Neural cell (in vitro differentiated cells): ENCODE measurements around the gene ZNRD2. TPM values are rescaled to one million over a fixed set of nuclear protein-coding genes. Genes with fewer than 3 reads are reported as not detected.

ENCODE experiments used
- H2AFZ ChIP-seq: fragments of 200-600, 300-800 bp; sonication (generic), shearing (Covaris generic); 2 replicates; pipeline ENCODE4 v1.6.0; 2014; ENCODE audit warnings: low read depth, mild to moderate bottlenecking, antibody characterized with exemption, low read length, moderate library complexity
- H3F3A ChIP-seq: fragments of 200-600 bp; shearing (Covaris generic); 2 replicates; pipeline ENCODE4 v1.6.1; 2016; ENCODE audit warnings: mild to moderate bottlenecking, moderate library complexity, mixed read lengths, antibody characterized with exemption, low read length; ENCODE audit not compliant: insufficient read depth, poor library complexity, severe bottlenecking
- H3K27ac ChIP-seq: fragments of 200-600, 300-800 bp; sonication (generic), shearing (Covaris generic); 2 replicates; pipeline ENCODE4 v1.5.1; 2014; ENCODE audit warnings: mild to moderate bottlenecking, low read length, moderate library complexity
- H3K27me3 ChIP-seq: fragments of 300-800, 200-600 bp; sonication (generic), shearing (Covaris generic); 2 replicates; pipeline ENCODE4 v1.6.0; 2014; ENCODE audit warnings: mild to moderate bottlenecking, low read depth, low read length, moderate library complexity; ENCODE audit not compliant: insufficient read depth
- H3K36me3 ChIP-seq: fragments of 300-800, 200-600 bp; sonication (generic), shearing (Covaris generic); 2 replicates; pipeline ENCODE4 v1.5.1; 2014; ENCODE audit warnings: mild to moderate bottlenecking, antibody characterized with exemption, low read length, moderate library complexity; ENCODE audit not compliant: insufficient read depth
- H3K4me2 ChIP-seq: fragments of 300-800, 200-600 bp; sonication (generic), shearing (Covaris generic); 2 replicates; pipeline ENCODE4 v1.6.0; 2014; ENCODE audit warnings: mild to moderate bottlenecking, low read length
- H3K4me3 ChIP-seq: fragments of 300-800, 200-600 bp; sonication (generic), shearing (Covaris generic); 2 replicates; pipeline ENCODE4 v1.5.1; 2014; ENCODE audit warnings: mild to moderate bottlenecking, low read length, moderate library complexity
- H3K79me2 ChIP-seq: fragments of 200-600 bp; shearing (Covaris generic); replicated peaks from 2 replicates; pipeline ENCODE4 v1.6.0; 2014; ENCODE audit warnings: mild to moderate bottlenecking, low read length, moderate library complexity; ENCODE audit not compliant: insufficient read depth
- H3K9ac ChIP-seq: fragments of 300-800, 200-600 bp; sonication (generic), shearing (Covaris generic); 2 replicates; pipeline ENCODE4 v1.6.1; 2016; ENCODE audit warnings: mild to moderate bottlenecking, low read length, mixed read lengths
- H3K9me2 ChIP-seq: fragments of 200-600 bp; shearing (Covaris generic); 2 replicates; pipeline ENCODE4 v1.6.1; 2016; ENCODE audit warnings: mild to moderate bottlenecking, low read length, mixed read lengths; ENCODE audit not compliant: insufficient read depth
- H3K9me3 ChIP-seq: fragments of 200-600, 300-800 bp; sonication (generic), shearing (Covaris generic); 2 replicates; pipeline ENCODE4 v1.6.1; 2016; ENCODE audit warnings: mild to moderate bottlenecking, mixed run types, low read length, moderate library complexity, mixed read lengths
- H4K20me1 ChIP-seq: fragments of 200-600 bp; shearing (Covaris generic); 2 replicates; pipeline ENCODE4 v1.6.1; 2016; ENCODE audit warnings: mild to moderate bottlenecking, mixed run types; ENCODE audit not compliant: insufficient read depth
- CTCF ChIP-seq: fragments of 450-650 bp; IDR thresholded peaks from 2 replicates; pipeline ENCODE4 v1.5.1; 2014; ENCODE audit warnings: antibody characterized with exemption, mild to moderate bottlenecking, moderate library complexity; ENCODE audit not compliant: poor library complexity, severe bottlenecking
- EP300 ChIP-seq: fragments of 450-650 bp; conservative IDR thresholded peaks from 2 replicates; pipeline ENCODE4 v1.6.1; 2014; ENCODE audit warnings: antibody characterized with exemption, mild to moderate bottlenecking, moderate library complexity; ENCODE audit not compliant: poor library complexity, severe bottlenecking
- EZH2 ChIP-seq: fragments of 200-600, 300-800 bp; shearing (Covaris generic), sonication (generic); IDR thresholded peaks from 2 replicates; pipeline ENCODE4 v1.6.1; 2014; ENCODE audit warnings: antibody characterized with exemption, low read length, borderline replicate concordance, mild to moderate bottlenecking; ENCODE audit not compliant: insufficient read depth, poor library complexity, severe bottlenecking
- MXI1 ChIP-seq: fragments of 450-650 bp; conservative IDR thresholded peaks from 2 replicates; pipeline ENCODE4 v1.6.1; 2014; ENCODE audit warnings: antibody characterized with exemption, mild to moderate bottlenecking; ENCODE audit not compliant: poor library complexity, severe bottlenecking
- POLR2AphosphoS5 ChIP-seq: IDR thresholded peaks from 2 replicates; pipeline ENCODE4 v1.6.1; 2012
- RAD21 ChIP-seq: fragments of 450-650 bp; conservative IDR thresholded peaks from 2 replicates; pipeline ENCODE4 v1.6.1; 2014; ENCODE audit warnings: antibody characterized with exemption, mild to moderate bottlenecking, moderate library complexity
- SMC3 ChIP-seq: fragments of 450-650 bp; conservative IDR thresholded peaks from 2 replicates; pipeline ENCODE4 v1.6.1; 2014; ENCODE audit warnings: antibody characterized with exemption, mild to moderate bottlenecking, moderate library complexity; ENCODE audit not compliant: poor library complexity
- TAF1 ChIP-seq: IDR thresholded peaks from 2 replicates; pipeline ENCODE4 v1.6.1; 2012; ENCODE audit warnings: low read depth
- polyA plus RNA-seq: library from polyadenylated mRNA; depleted of rRNA; stranded (reverse); fragments of >200 nt; gene quantifications from 2 replicates; pipeline ENCODE4 v1.2.3, GENCODE V29; 2014
- TF ChIP-seq, protein P1 (sequence below): IDR thresholded peaks from 2 replicates; pipeline ENCODE4 v1.6.1; 2012; ENCODE audit warnings: borderline replicate concordance

ZNRD2 gene
- polyA plus RNA-seq, 1 donor from 2014 or later = 36.2 TPM

- Histone ChIP-seq H3K79me2 (no peaks in the 10 kb centered on the region), H3K9me3 (no peaks in the 10 kb centered on the region), H3K27me3 (peaks cover 22% of the 10 kb centered on the region), H3K9ac (no peak overlapping the region), H3K27ac (no peak overlapping the region), H4K20me1 (no peaks in the 10 kb centered on the region), H3K4me3 (no peak overlapping the region), H3K36me3 (no peaks in the 10 kb centered on the region), H2AFZ (no peak overlapping the region), H3F3A (no peaks in the 10 kb centered on the region), H3K9me2 (no peaks in the 10 kb centered on the region), H3K4me2 (no peak overlapping the region)
- no peak for TF ChIP-seq POLR2AphosphoS5
- no peak for TF ChIP-seq TAF1
- TF ChIP-seq EP300 = no peak
- no peak for TF ChIP-seq CTCF
- TF ChIP-seq, protein P1, sequence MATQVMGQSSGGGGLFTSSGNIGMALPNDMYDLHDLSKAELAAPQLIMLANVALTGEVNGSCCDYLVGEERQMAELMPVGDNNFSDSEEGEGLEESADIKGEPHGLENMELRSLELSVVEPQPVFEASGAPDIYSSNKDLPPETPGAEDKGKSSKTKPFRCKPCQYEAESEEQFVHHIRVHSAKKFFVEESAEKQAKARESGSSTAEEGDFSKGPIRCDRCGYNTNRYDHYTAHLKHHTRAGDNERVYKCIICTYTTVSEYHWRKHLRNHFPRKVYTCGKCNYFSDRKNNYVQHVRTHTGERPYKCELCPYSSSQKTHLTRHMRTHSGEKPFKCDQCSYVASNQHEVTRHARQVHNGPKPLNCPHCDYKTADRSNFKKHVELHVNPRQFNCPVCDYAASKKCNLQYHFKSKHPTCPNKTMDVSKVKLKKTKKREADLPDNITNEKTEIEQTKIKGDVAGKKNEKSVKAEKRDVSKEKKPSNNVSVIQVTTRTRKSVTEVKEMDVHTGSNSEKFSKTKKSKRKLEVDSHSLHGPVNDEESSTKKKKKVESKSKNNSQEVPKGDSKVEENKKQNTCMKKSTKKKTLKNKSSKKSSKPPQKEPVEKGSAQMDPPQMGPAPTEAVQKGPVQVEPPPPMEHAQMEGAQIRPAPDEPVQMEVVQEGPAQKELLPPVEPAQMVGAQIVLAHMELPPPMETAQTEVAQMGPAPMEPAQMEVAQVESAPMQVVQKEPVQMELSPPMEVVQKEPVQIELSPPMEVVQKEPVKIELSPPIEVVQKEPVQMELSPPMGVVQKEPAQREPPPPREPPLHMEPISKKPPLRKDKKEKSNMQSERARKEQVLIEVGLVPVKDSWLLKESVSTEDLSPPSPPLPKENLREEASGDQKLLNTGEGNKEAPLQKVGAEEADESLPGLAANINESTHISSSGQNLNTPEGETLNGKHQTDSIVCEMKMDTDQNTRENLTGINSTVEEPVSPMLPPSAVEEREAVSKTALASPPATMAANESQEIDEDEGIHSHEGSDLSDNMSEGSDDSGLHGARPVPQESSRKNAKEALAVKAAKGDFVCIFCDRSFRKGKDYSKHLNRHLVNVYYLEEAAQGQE = no peak
- no peak for TF ChIP-seq SMC3
- no peak for TF ChIP-seq MXI1
- TF ChIP-seq RAD21 = no peak
- no peak for TF ChIP-seq EZH2
Measured at GRCh38 chr11:65547446-65548125, 22.7 kb upstream of the ZNRD2 start.

GRCh38 chr11:65548395-65548794 is 21.9 kb upstream of the ZNRD2 start:
- Histone ChIP-seq H2AFZ (no peak overlapping the region), H3K79me2 (no peaks in the 10 kb centered on the region), H3K4me3 (no peak overlapping the region), H3K9ac (no peak overlapping the region), H3F3A (no peaks in the 10 kb centered on the region), H3K9me2 (no peaks in the 10 kb centered on the region), H3K9me3 (no peaks in the 10 kb centered on the region), H3K36me3 (no peaks in the 10 kb centered on the region), H3K27me3 (peaks cover 22% of the 10 kb centered on the region), H3K27ac (no peak overlapping the region), H3K4me2 (no peak overlapping the region), H4K20me1 (no peaks in the 10 kb centered on the region)
- TF ChIP-seq, protein P1 = no peak
- no peak for TF ChIP-seq EZH2
- no peak for TF ChIP-seq MXI1
- TF ChIP-seq CTCF = no peak
- no peak for TF ChIP-seq RAD21
